ENCODE data around the gene SLIT3. TPM values are rescaled to one million over a fixed set of nuclear protein-coding genes. Genes with fewer than 3 reads are reported as not detected.

Gene SLIT3
- total RNA-seq, 2 experiments from 2014 or later = not detected

DNA sequence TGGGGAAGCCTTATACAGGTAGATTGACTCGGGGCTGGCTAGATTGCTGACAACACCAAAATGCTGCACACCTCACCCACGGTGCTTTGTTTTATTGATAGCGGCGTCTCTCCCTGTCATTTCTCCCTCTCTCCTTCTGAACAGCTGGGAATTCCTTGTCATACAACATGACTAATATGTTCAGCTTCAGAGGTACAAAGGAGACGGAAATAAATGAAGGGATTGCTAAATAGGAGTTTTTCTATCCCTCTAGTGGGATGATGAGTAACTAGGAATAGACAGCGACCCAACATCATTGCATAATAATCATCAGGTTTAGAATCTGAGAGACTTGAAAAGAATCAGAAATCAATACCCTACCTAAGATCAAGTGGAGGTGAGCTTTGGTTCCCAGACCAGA, 384.1 kb downstream of the SLIT3 start:
- Histone ChIP-seq H3K9me3 (ENCODE audit: control insufficient read depth in 1 of 2, insufficient read depth in 1 of 2, low read length in 2 of 2) (no peaks in the 10 kb centered on the region), H3K27me3 (ENCODE audit: control insufficient read depth in 1 of 2, insufficient read depth in 2 of 2, low read length in 2 of 2) (peaks cover 25 to 29% of the 10 kb centered on the region in 2 experiments), H3K4me1 (ENCODE audit: insufficient read depth, low read length) (no peaks in the 10 kb centered on the region), H3K27ac (ENCODE audit: low read depth in 1 of 2, low read length in 2 of 2) (no peak overlapping the region), H3K4me3 (ENCODE audit: low read length) (no peak overlapping the region), H3K36me3 (ENCODE audit: insufficient read depth, low read length) (no peaks in the 10 kb centered on the region)
- intact Hi-C loops (cut with DNase I, micrococcal nuclease) = no loop called here
- no peaks in the 10 kb centered on the region for H3K9me3 Mint-ChIP-seq
- DNase-seq (no peak), ATAC-seq (ENCODE audit: poor library complexity) (no peak)
- peaks cover 57% of the 10 kb centered on the region for H3K27me3 Mint-ChIP-seq
- CTCF ChIA-PET = no interaction called here
- POLR2A ChIA-PET = no interaction called here
- no peaks in the 10 kb centered on the region for H3K4me1 Mint-ChIP-seq (ENCODE audit: low read depth)
- no peaks in the 10 kb centered on the region for H3K36me3 Mint-ChIP-seq (ENCODE audit: low read depth)
- TF ChIP-seq, protein P1, sequence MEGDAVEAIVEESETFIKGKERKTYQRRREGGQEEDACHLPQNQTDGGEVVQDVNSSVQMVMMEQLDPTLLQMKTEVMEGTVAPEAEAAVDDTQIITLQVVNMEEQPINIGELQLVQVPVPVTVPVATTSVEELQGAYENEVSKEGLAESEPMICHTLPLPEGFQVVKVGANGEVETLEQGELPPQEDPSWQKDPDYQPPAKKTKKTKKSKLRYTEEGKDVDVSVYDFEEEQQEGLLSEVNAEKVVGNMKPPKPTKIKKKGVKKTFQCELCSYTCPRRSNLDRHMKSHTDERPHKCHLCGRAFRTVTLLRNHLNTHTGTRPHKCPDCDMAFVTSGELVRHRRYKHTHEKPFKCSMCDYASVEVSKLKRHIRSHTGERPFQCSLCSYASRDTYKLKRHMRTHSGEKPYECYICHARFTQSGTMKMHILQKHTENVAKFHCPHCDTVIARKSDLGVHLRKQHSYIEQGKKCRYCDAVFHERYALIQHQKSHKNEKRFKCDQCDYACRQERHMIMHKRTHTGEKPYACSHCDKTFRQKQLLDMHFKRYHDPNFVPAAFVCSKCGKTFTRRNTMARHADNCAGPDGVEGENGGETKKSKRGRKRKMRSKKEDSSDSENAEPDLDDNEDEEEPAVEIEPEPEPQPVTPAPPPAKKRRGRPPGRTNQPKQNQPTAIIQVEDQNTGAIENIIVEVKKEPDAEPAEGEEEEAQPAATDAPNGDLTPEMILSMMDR (IDR thresholded peaks at IDR 0.05) = no peak
- H3K4me3 Mint-ChIP-seq = no peak overlapping the region
- no peak overlapping the region for H3K27ac Mint-ChIP-seq

DNA sequence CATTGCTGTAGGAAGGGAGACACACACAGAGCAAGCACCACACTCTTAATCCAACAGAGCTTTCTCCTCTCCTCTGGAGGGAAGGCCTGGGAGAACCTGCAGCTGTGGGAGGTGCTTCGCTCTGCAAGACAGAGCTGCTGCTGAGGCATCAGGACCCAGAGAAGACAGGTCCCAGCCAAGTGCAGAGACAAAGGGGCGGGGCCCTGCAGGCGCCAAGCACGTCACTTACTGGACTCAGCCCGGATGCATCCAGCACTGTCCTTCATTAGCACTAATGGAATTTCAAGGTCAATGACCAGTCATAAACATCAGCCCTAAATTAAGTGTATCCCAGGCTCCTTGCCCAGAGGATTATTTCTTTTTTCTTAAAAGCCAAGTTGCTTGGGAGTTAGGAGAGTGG, 384.7 kb downstream of the SLIT3 start:
- intact Hi-C loops (cut with DNase I, micrococcal nuclease) = no loop called here
- Histone ChIP-seq H3K36me3 (ENCODE audit: insufficient read depth, low read length) (no peaks in the 10 kb centered on the region), H3K27ac (ENCODE audit: low read depth in 1 of 2, low read length in 2 of 2) (no peak overlapping the region), H3K9me3 (ENCODE audit: control insufficient read depth in 1 of 2, insufficient read depth in 1 of 2, low read length in 2 of 2) (no peaks in the 10 kb centered on the region), H3K27me3 (ENCODE audit: control insufficient read depth in 1 of 2, insufficient read depth in 2 of 2, low read length in 2 of 2) (peaks cover 21 to 23% of the 10 kb centered on the region in 2 experiments), H3K4me1 (ENCODE audit: insufficient read depth, low read length) (no peaks in the 10 kb centered on the region), H3K4me3 (ENCODE audit: low read length) (no peak overlapping the region)
- Mint-ChIP-seq H3K9me3 (no peaks in the 10 kb centered on the region), H3K27ac (no peak overlapping the region), H3K4me3 (no peak overlapping the region), H3K4me1 (ENCODE audit: low read depth) (no peaks in the 10 kb centered on the region), H3K36me3 (ENCODE audit: low read depth) (no peaks in the 10 kb centered on the region), H3K27me3 (peaks cover 51% of the 10 kb centered on the region)
- CTCF ChIA-PET = no interaction called here
- TF ChIP-seq, protein P1 (IDR thresholded peaks at IDR 0.05) = no peak
- ATAC-seq (ENCODE audit: poor library complexity) = no peak
- no peak for DNase-seq
- POLR2A ChIA-PET = no interaction called here

DNA sequence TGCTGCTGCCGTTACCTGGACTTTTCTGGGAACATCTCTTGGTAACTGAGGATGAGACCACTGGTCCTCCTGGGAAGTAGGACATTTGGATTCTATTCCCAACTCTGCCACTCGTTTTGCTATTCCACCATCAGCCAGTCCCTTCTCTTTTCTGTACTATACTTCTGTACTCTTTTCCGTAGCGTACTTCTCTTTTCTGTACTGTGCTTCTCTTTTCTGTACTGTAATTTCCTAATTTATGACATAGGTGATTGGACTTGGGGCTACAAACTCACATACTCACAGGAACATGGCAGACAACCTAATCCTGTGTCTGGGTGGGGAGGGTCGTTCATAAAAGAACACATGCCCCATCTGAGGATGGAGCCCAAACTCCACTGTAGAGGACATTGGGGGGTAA, 386.4 kb downstream of the SLIT3 start:
- DNase-seq (no peak), ATAC-seq (ENCODE audit: poor library complexity) (no peak)
- H3K9me3 ChIP-seq (ENCODE audit: control insufficient read depth in 1 of 2, insufficient read depth in 1 of 2, low read length in 2 of 2) = no peaks in the 10 kb centered on the region
- ChIA-PET CTCF (no interaction called here), POLR2A (no interaction called here)
- peaks cover 6 to 13% of the 10 kb centered on the region in 2 experiments for H3K27me3 ChIP-seq (ENCODE audit: control insufficient read depth in 1 of 2, insufficient read depth in 2 of 2, low read length in 2 of 2)
- no peak overlapping the region for H3K27ac Mint-ChIP-seq
- peaks cover 35% of the 10 kb centered on the region for H3K27me3 Mint-ChIP-seq
- no peak overlapping the region for H3K4me3 Mint-ChIP-seq
- H3K9me3 Mint-ChIP-seq = no peaks in the 10 kb centered on the region
- TF ChIP-seq, protein P1 (IDR thresholded peaks at IDR 0.05) = no peak
- H3K36me3 Mint-ChIP-seq (ENCODE audit: low read depth) = no peaks in the 10 kb centered on the region
- H3K27ac ChIP-seq (ENCODE audit: low read depth in 1 of 2, low read length in 2 of 2) = no peak overlapping the region
- no peak overlapping the region for H3K4me3 ChIP-seq (ENCODE audit: low read length)
- intact Hi-C loops (cut with DNase I, micrococcal nuclease) = no loop called here
- H3K4me1 Mint-ChIP-seq (ENCODE audit: low read depth) = no peaks in the 10 kb centered on the region
- H3K36me3 ChIP-seq (ENCODE audit: insufficient read depth, low read length) = no peaks in the 10 kb centered on the region
- no peaks in the 10 kb centered on the region for H3K4me1 ChIP-seq (ENCODE audit: insufficient read depth, low read length)
